Measurements from ENCODE around the gene EML5. TPM values are rescaled to one million over a fixed set of nuclear protein-coding genes. Genes with fewer than 3 reads are reported as not detected.

Gene EML5
- 2.4 TPM for total RNA-seq
- long read RNA-seq, partial matches to known transcripts, result 0 of 2 reads
- long read RNA-seq, other reads (novel, unspliced or antisense), result 2 of 2 reads

- TF ChIP-seq CTCF (IDR thresholded peaks at IDR 0.05), result peak; percentile 35
- Histone ChIP-seq H3K4me1 (peaks cover 13% of the 10 kb centered on the region), H3K27ac (peak within 1 kb of the TSS; percentile 80), H3K9me3 (no peaks in the 10 kb centered on the region), H3K27me3 (ENCODE audit: low read depth) (no peaks in the 10 kb centered on the region), H3K36me3 (no peaks in the 10 kb centered on the region), H3K4me3 (peak within 1 kb of the TSS; percentile 65)
- peak; percentile 99 for ATAC-seq
- DNase-seq, result peak; percentile 93
- intact Hi-C loops (cut with DNase I), result no loop called here
Measured at GRCh38 chr14:88792473-88793258, at the start of gene EML5. EML5 (minus strand) TSS chr14:88792953; CDS start chr14:88792503, 450 bp downstream.

GRCh38 chr14:88842414-88842813 is 49.7 kb upstream of the EML5 start:
- H3K27ac ChIP-seq, result no peak overlapping the region
- H3K9me3 ChIP-seq, result no peaks in the 10 kb centered on the region
- no peaks in the 10 kb centered on the region for H3K27me3 ChIP-seq (ENCODE audit: low read depth)
- ATAC-seq, result no peak
- no peaks in the 10 kb centered on the region for H3K4me1 ChIP-seq
- no peak for TF ChIP-seq CTCF (IDR thresholded peaks at IDR 0.05)
- DNase-seq, result no peak
- no peak overlapping the region for H3K4me3 ChIP-seq
- intact Hi-C loops (cut with DNase I), result no loop called here
- H3K36me3 ChIP-seq, result peaks cover 10% of the 10 kb centered on the region

- Histone ChIP-seq H3K36me3 (peaks cover 10% of the 10 kb centered on the region), H3K27me3 (ENCODE audit: low read depth) (no peaks in the 10 kb centered on the region), H3K27ac (no peak overlapping the region), H3K9me3 (no peaks in the 10 kb centered on the region), H3K4me3 (no peak overlapping the region), H3K4me1 (no peaks in the 10 kb centered on the region)
- ATAC-seq, result no peak
- no peak for DNase-seq
- TF ChIP-seq CTCF (IDR thresholded peaks at IDR 0.05), result no peak
- intact Hi-C loops (cut with DNase I), result no loop called here
Measured at GRCh38 chr14:88841741-88842140, 49.0 kb upstream of the EML5 start.

DNA sequence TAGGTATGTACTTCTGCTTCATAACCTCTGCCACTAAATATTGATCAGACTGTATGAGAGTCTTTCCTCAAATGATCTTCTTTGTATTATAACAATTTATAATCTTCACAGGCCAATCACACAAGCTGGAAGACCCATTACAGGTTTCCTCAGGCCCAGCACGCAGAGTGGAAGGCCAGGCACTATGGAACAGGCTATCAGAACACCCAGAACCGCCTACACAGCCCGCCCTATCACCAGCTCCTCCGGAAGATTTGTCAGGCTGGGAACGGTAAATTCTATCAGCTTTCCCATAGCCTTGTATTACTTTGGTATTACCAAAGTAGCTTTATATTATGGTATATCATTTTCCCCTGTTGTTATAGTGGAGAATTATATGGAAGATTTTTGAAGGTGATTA is 48.2 kb upstream of the EML5 start:
- Histone ChIP-seq H3K4me1 (no peaks in the 10 kb centered on the region), H3K27ac (no peak overlapping the region), H3K9me3 (no peaks in the 10 kb centered on the region), H3K36me3 (peaks cover 10% of the 10 kb centered on the region), H3K4me3 (no peak overlapping the region), H3K27me3 (ENCODE audit: low read depth) (no peaks in the 10 kb centered on the region)
- TF ChIP-seq CTCF (IDR thresholded peaks at IDR 0.05), result no peak
- intact Hi-C loops (cut with DNase I), result no loop called here
- ATAC-seq (no peak), DNase-seq (no peak)

GRCh38 chr14:88838015-88838414 is 45.3 kb upstream of the EML5 start:
- no peak for DNase-seq
- H3K36me3 ChIP-seq, result peaks cover 10% of the 10 kb centered on the region
- no peak overlapping the region for H3K4me3 ChIP-seq
- ATAC-seq, result no peak
- no peaks in the 10 kb centered on the region for H3K9me3 ChIP-seq
- H3K27ac ChIP-seq, result no peak overlapping the region
- no peak for TF ChIP-seq CTCF (IDR thresholded peaks at IDR 0.05)
- H3K27me3 ChIP-seq (ENCODE audit: low read depth), result no peaks in the 10 kb centered on the region
- H3K4me1 ChIP-seq, result peaks cover 11% of the 10 kb centered on the region
- intact Hi-C loops (cut with DNase I), result no loop called here
